ENCODE data around the gene DNAH2. TPM values are rescaled to one million over a fixed set of nuclear protein-coding genes. Genes with fewer than 3 reads are reported as not detected.

DNAH2 gene
- total RNA-seq, 1 experiment from 2014 or later, result 2.0 TPM

GRCh38 chr17:7844292-7845154 is 127.0 kb downstream of the DNAH2 start:
- Histone ChIP-seq H3K79me2 (ENCODE audit: insufficient read depth, low read length) (peaks cover 64% of the 10 kb centered on the region), H4K20me1 (ENCODE audit: insufficient read depth) (no peaks in the 10 kb centered on the region), H3K4me3 (replicated peaks in 1 of 2; ENCODE audit: low read depth in 1 of 2, low read length in 2 of 2) (peak overlapping the region; percentile 92 to 94), H3K9me2 (ENCODE audit: insufficient read depth) (no peaks in the 10 kb centered on the region), H3K4me2 (ENCODE audit: low read length) (peak overlapping the region; percentile 99), H2AFZ (ENCODE audit: low read depth, low read length, poor library complexity, severe bottlenecking) (no peak overlapping the region), H3K4me1 (ENCODE audit: control insufficient read depth in 1 of 2, insufficient read depth in 2 of 2, low read length in 2 of 2) (peaks cover 22 to 34% of the 10 kb centered on the region in 2 experiments), H3K27me3 (ENCODE audit: insufficient read depth, low read length) (no peaks in the 10 kb centered on the region), H3K36me3 (ENCODE audit: control insufficient read depth in 1 of 2, insufficient read depth in 2 of 2, low read length in 2 of 2) (peaks cover 4 to 23% of the 10 kb centered on the region in 2 experiments), H3K9ac (ENCODE audit: low read length) (peak overlapping the region; percentile 99), H3K27ac (ENCODE audit: low read depth, low read length) (peak overlapping the region; percentile 97), H3K9me3 (ENCODE audit: control insufficient read depth in 1 of 2, insufficient read depth in 1 of 2, low read depth in 1 of 2, low read length in 2 of 2) (no peaks in the 10 kb centered on the region)
- ChIA-PET RAD21 (ENCODE audit: low non-redundant PET in 1 of 2, low total read pairs in 2 of 2, uncharacterized antibody in 2 of 2, unreplicated experiment in 2 of 2) (interaction anchor here in 1 of 2 experiments (0.8 kb wide), 1 partner anchor 10 kb away, joined by 5 read pairs; the partner anchor contains the start of gene KDM6B), POLR2A (interaction anchor here (0.8 to 3.7 kb wide), 8 partner anchors 10 to 329 kb away, joined by 3 to 45 read pairs (median 4); partner anchors contain the start of genes CYB5D1, KDM6B, NAA38 and TP53), CTCF (interaction anchor here (0.7 to 2.5 kb wide), 7 partner anchors 9 to 157 kb away, joined by 3 to 8 read pairs (median 4); partner anchors contain the start of genes KDM6B, NAA38 and TP53)
- BruUV-seq (replicated peaks), result no TSS peak
- TF ChIP-seq POLR2AphosphoS5 (IDR thresholded peaks at IDR 0.05; ENCODE audit: low read depth, low read length) (peak; percentile 57), ZFX (IDR thresholded peaks at IDR 0.05) (0 out of 2 replicates have a peak, but pooled peaks have one; percentile 48), CEBPB (IDR thresholded peaks at IDR 0.05; ENCODE audit: low read depth) (no peak), TCF7L2 (IDR thresholded peaks at IDR 0.05; ENCODE audit: borderline replicate concordance, extremely low read depth, insufficient read depth, insufficient read length) (peak; percentile 30), FOSL1 (IDR thresholded peaks at IDR 0.05; ENCODE audit: low read depth) (no peak), ELF1 (IDR thresholded peaks at IDR 0.05; ENCODE audit: borderline replicate concordance, low read depth) (no peak), POLR2A (IDR thresholded peaks at IDR 0.05; ENCODE audit: borderline replicate concordance, extremely low read depth, insufficient read depth, insufficient read length) (peak; percentile 51)
- intact Hi-C loops (cut with micrococcal nuclease), result loop anchor here (5.0 kb wide), 1 partner anchor 102 kb away; no protein-coding TSS in a partner anchor
- ATAC-seq, result peak; percentile 77
- DNase-seq (ENCODE audit: low read depth, low spot score), result peak; percentile 90
